K562 (cell line): ENCODE data around the gene MED14. TPM values are rescaled to one million over a fixed set of nuclear protein-coding genes. Genes with fewer than 3 reads are reported as not detected.

Experiments used
- ATAC-seq: fragments of 200-7000 bp; cut with Tn5 transposase; 3 replicates; pipeline ENCODE4 v1.9.1; 2020; ENCODE audit warnings: moderate library complexity
- BruUV-seq: library from RNA; stranded (reverse); fragments of 400-500 nt; replicated peaks from 2 replicates; lab custom pipeline; 2021; lab: Mats Ljungman, UMichigan
- CTCF ChIA-PET: fragments of 300-600 bp; formaldehyde crosslinking; extraction: SDS; loops from one replicate; lab custom pipeline; 2021; ENCODE audit warnings: low intra/inter-chr PET ratio; lab: Yijun Ruan, JAX
- POLR2A ChIA-PET: fragments of 300-600, 350-650 bp; sonication (Branson Sonifier 250); formaldehyde crosslinking; extraction: SDS; loops from one replicate; lab custom pipeline; 2021; ENCODE audit warnings: antibody characterized with exemption, inconsistent platforms; lab: Yijun Ruan, JAX
- DNase-seq, 4 experiments: peaks; one replicate each; pipeline versions ENCODE4 v3.0.0 to v3.0.0-alpha.2; 2011 to 2018; ENCODE audit warnings: low spot score in 3 of 4, mixed read lengths in 3 of 4; ENCODE audit errors: extremely low read depth in 1 of 4
- FAIRE-seq: peaks from 2 replicates; lab custom pipeline; 2011; peaks lifted over from hg19 to GRCh38; lab: Jason Lieb, UNC
- H2AFZ ChIP-seq: 2 replicates; pipeline ENCODE4 v1.6.0; 2011; ENCODE audit warnings: low read depth, low read length, control low read depth, inconsistent platforms
- H3K27ac ChIP-seq: fragments of 200-600 bp; 3 replicates; pipeline ENCODE4 v1.8.0; 2011; ENCODE audit warnings: low read depth, mild to moderate bottlenecking, control low read depth, inconsistent platforms, low read length, moderate library complexity, mixed read lengths; ENCODE audit errors: extremely low read depth
- H3K27me3 ChIP-seq, 2 experiments: fragments of 300-600 bp in 1 of 2; 2 replicates in 1 of 2; 3 replicates in 1 of 2; pipeline versions ENCODE4 v1.6.0 to v1.8.0; 2011; ENCODE audit warnings: inconsistent platforms in 2 of 2, low read length in 2 of 2, mild to moderate bottlenecking in 1 of 2, mixed read lengths in 1 of 2, moderate library complexity in 1 of 2; ENCODE audit not compliant: control insufficient read depth in 2 of 2, insufficient read depth in 2 of 2
- H3K36me3 ChIP-seq: fragments of 300-600 bp; 3 replicates; pipeline ENCODE4 v1.8.0; 2011; ENCODE audit warnings: mild to moderate bottlenecking, low read length, inconsistent platforms; ENCODE audit not compliant: control insufficient read depth, insufficient read depth
- H3K4me1 ChIP-seq, 2 experiments: fragments of 200-600 bp in 1 of 2; replicated peaks in 1 of 2; 2 replicates in 1 of 2; 3 replicates in 1 of 2; pipeline versions ENCODE4 v1.5.1 to v1.8.0; 2011; ENCODE audit warnings: inconsistent platforms in 2 of 2, low read length in 2 of 2, mild to moderate bottlenecking in 1 of 2, mixed read lengths in 1 of 2, moderate library complexity in 1 of 2; ENCODE audit not compliant: control insufficient read depth in 2 of 2, insufficient read depth in 2 of 2
- H3K4me2 ChIP-seq: 2 replicates; pipeline ENCODE4 v1.6.1; 2011; ENCODE audit warnings: low read length, control low read depth, inconsistent platforms, mixed read lengths; ENCODE audit not compliant: insufficient read depth
- H3K4me3 ChIP-seq: fragments of 200-600 bp; sonication (generic), shearing (Covaris generic); 2 replicates; pipeline ENCODE4 v1.5.1; 2016; ENCODE audit warnings: control low read depth, inconsistent platforms
- H3K79me2 ChIP-seq: fragments of 200-600 bp; 3 replicates; pipeline ENCODE4 v1.8.0; 2011; ENCODE audit warnings: low read length, inconsistent platforms; ENCODE audit not compliant: control insufficient read depth, insufficient read depth
- H3K9ac ChIP-seq, 2 experiments: 2 replicates each; pipeline versions ENCODE4 v1.6.0 to v1.6.1; 2011; ENCODE audit warnings: low read depth in 2 of 2, low read length in 2 of 2, control low read depth in 1 of 2, inconsistent platforms in 1 of 2, mild to moderate bottlenecking in 1 of 2, mixed read lengths in 1 of 2; ENCODE audit not compliant: insufficient read depth in 1 of 2
- H3K9me1 ChIP-seq: one replicate; pipeline ENCODE4 v1.6.0; 2011; ENCODE audit warnings: inconsistent platforms, mild to moderate bottlenecking, low read length, moderate library complexity; ENCODE audit not compliant: control insufficient read depth, insufficient read depth
- H3K9me3 ChIP-seq: replicated peaks from 2 replicates; pipeline ENCODE4 v1.5.1; 2011; ENCODE audit warnings: low read depth, low read length, inconsistent platforms; ENCODE audit not compliant: control insufficient read depth, insufficient read depth
- H4K20me1 ChIP-seq: replicated peaks from 2 replicates; pipeline ENCODE4 v1.6.1; 2011; ENCODE audit warnings: low read length, inconsistent platforms, mixed read lengths; ENCODE audit not compliant: control insufficient read depth, insufficient read depth
- BDP1 ChIP-seq: IDR thresholded peaks from 3 replicates; pipeline ENCODE4 v1.6.1; 2011; ENCODE audit not compliant: insufficient read length, insufficient read depth
- HEY1 ChIP-seq: fragments of 250-450 bp; sonication (Bioruptor Pico); IDR thresholded peaks from 2 replicates; pipeline ENCODE4 v1.5.0; 2020; ENCODE audit warnings: mild to moderate bottlenecking, moderate library complexity, borderline replicate concordance
- KDM2B ChIP-seq: fragments of 250-450 bp; sonication (Bioruptor Pico); IDR thresholded peaks from 2 replicates; pipeline ENCODE4 v1.8.0; 2021; ENCODE audit warnings: mild to moderate bottlenecking, moderate library complexity
- NCOA2 ChIP-seq, 2 experiments: fragments of 450-650 bp; IDR thresholded peaks; 2 replicates each; pipeline ENCODE4 v1.6.1; 2018; ENCODE audit warnings: mild to moderate bottlenecking in 2 of 2, moderate library complexity in 1 of 2; ENCODE audit not compliant: partially characterized antibody in 2 of 2
- TFE3 ChIP-seq: fragments of 450-650 bp; formaldehyde crosslinking; IDR thresholded peaks from 2 replicates; pipeline ENCODE4 v1.4.0; 2020; ENCODE audit warnings: mild to moderate bottlenecking, mixed read lengths
- ZFP30 ChIP-seq: fragments of 250-450 bp; sonication (Bioruptor Pico); IDR thresholded peaks from 2 replicates; pipeline ENCODE4 v1.8.0; 2022; ENCODE audit warnings: moderate library complexity, mild to moderate bottlenecking, inconsistent platforms, borderline replicate concordance
- WGBS: fragments of 100-300 bp; shearing (Covaris generic); methylation state at CpG from one replicate; pipeline ENCODE4 v1.1.6; 2016; ENCODE audit warnings: low coverage, mixed read lengths; ENCODE audit not compliant: insufficient coverage; ENCODE audit errors: missing lambda C conversion rate; 5-methylcytosine and 5-hydroxymethylcytosine counted together
- in situ Hi-C: fragments of 300-500 bp; cut with MboI; formaldehyde crosslinking; loops from 4 replicates; pipeline ENCODE4 v1.15.0; 2018; ENCODE audit warnings: inconsistent platforms, mixed read lengths
- intact Hi-C: fragments of 100-400 bp; cut with micrococcal nuclease; formaldehyde crosslinking; loops from 2 replicates; pipeline ENCODE4 v1.14.2; 2022
- polyA plus RNA-seq, 8 experiments: library from polyadenylated mRNA; depleted of rRNA in 4 of 8; stranded (reverse) in 5 of 8; unstranded in 3 of 8; fragments of >200 nt; fragmentation: Nextera tagmentation in 2 of 8; fragmentation: Illumina TruSeq in 1 of 8; extraction: Ambion mirVana in 2 of 8; extraction: Trizol in 1 of 8; gene quantifications; 2 replicates each; pipeline versions ENCODE4 v1.2.1 to v1.2.3, GENCODE V29; 2011 to 2014; ENCODE audit warnings: inconsistent platforms in 1 of 8, missing spikeins in 1 of 8
- total RNA-seq, 7 experiments: library from RNA; depleted of rRNA in 6 of 7; stranded (reverse); fragments of >200 nt in 6 of 7; fragmentation: Illumina TruSeq in 2 of 7; extraction: Trizol in 2 of 7; gene quantifications; 2 replicates each; pipeline versions ENCODE4 v1.2.1 to v1.2.3, GENCODE V29; 2011 to 2021; ENCODE audit warnings: low replicate concordance in 1 of 7

The MED14 gene
- total and polyA plus RNA-seq, 9 of the 15 experiments (the other 6 are each of a cell fraction or from before 2014, with no cell fraction given): 9.2 to 35.3 (median 18.7) TPM

GRCh38 chrX:40687169-40687568, 48.2 kb downstream of the MED14 start (continued):
- TF ChIP-seq BDP1 (no peak), HEY1 (CRISPR knock-in tag) (no peak), KDM2B (CRISPR knock-in tag) (no peak), ZFP30 (CRISPR knock-in tag) (no peak)
- TF ChIP-seq, all 486 proteins: peak for 0

- H3K27ac ChIP-seq: no peak overlapping the region
- H3K9me1 ChIP-seq: no peaks in the 10 kb centered on the region
- H3K27me3 ChIP-seq: no peaks in the 10 kb centered on the region
- ChIA-PET POLR2A (interaction anchor here (1.0 kb wide), 1 partner anchor 56 kb away, joined by 5 read pairs; no protein-coding TSS in a partner anchor), CTCF (no interaction called here)
- H3K79me2 ChIP-seq: no peaks in the 10 kb centered on the region
- BruUV-seq: no TSS peak
- in situ Hi-C loops: no loop called here
- H2AFZ ChIP-seq: no peak overlapping the region
- FAIRE-seq (no peak), ATAC-seq (no peak), DNase-seq (no peak)
- no peaks in the 10 kb centered on the region for H4K20me1 ChIP-seq
- no peak overlapping the region for H3K9ac ChIP-seq
- TF ChIP-seq NCOA2 (IDR thresholded peaks at IDR 0.05; ENCODE audit: partially characterized antibody in 2 of 2) (no peak), TFE3 (CRISPR knock-in tag) (no peak)
- peaks cover 56% of the 10 kb centered on the region; the same call in 2 of the 3 replicates for H3K36me3 ChIP-seq
- H3K4me2 ChIP-seq: no peak overlapping the region
- no peak overlapping the region for H3K4me3 ChIP-seq
- WGBS: 48% methylated on average over 4 of the region's 4 CpGs
- H3K9me3 ChIP-seq: no peaks in the 10 kb centered on the region
- no peaks in the 10 kb centered on the region for H3K4me1 ChIP-seq
- intact Hi-C loops: loop anchor here (1.0 kb wide), 1 partner anchor 9 kb away; no protein-coding TSS in a partner anchor
Observed at GRCh38 chrX:40685362-40685918, 49.9 kb downstream of the MED14 start.
